ENCODE results near the gene SLC29A1.

The SLC29A1 gene

GRCh38 chr6:44216677-44217331 lies 6.6 kb upstream of the SLC29A1 start, which contains the start of gene MYMX:
Gene MYMX (plus strand): TSS chr6:44216926. CDS start chr6:44217472, 546 bp downstream.
- peak within 1 kb of the TSS; percentile 81 for H3K9ac ChIP-seq (ENCODE audit: low read length)
- H3K27me3 ChIP-seq (replicated peaks; ENCODE audit: control insufficient read depth, insufficient read depth, low read length), result no peaks in the 10 kb centered on the region
- H3K9me3 ChIP-seq (ENCODE audit: control insufficient read depth, low read length), result no peaks in the 10 kb centered on the region
- no peak for DNase-seq (ENCODE audit: low read depth)
- H3K4me1 ChIP-seq (ENCODE audit: control insufficient read depth, insufficient read depth, low read length), result peaks cover 40% of the 10 kb centered on the region
- no peaks in the 10 kb centered on the region for H3K36me3 ChIP-seq (ENCODE audit: control insufficient read depth, insufficient read depth, low read length, severe bottlenecking)
- peak within 1 kb of the TSS; percentile 26 for H3K4me3 ChIP-seq (ENCODE audit: low read length)

DNA sequence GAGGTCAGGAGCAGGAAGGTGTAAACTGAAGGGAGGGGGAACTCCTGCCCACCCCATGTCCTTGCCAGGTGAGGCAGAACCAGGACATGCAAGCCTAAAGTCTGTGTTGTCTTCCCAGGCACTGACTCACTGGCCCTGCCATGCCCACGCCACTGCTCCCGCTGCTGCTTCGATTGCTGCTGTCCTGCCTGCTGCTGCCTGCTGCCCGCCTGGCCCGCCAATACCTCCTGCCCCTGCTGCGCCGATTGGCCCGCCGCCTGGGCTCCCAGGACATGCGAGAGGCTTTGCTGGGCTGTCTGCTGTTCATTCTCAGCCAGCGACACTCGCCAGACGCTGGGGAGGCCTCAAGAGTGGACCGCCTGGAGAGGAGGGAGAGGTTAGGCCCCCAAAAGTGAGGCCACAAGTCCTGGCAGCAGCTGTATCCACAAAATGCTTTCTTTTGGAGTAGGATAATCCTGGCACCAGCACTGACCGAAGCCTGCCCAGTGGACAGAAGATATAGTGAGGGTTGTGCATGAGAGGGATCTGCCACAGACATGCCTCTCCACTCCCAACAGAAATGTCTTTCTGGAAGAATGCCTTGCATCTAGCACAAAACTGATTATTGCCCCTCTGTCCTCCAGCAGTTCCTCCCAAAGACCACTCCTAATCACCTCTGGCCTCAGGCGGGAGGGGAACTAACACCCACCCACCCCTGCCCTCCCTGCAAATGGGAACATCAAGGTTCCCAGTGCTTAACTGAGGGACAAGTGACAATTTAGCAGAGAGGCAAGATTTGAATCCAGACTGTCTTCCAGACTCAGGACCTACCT lies 5.9 kb upstream of the SLC29A1 start:
- H3K36me3 ChIP-seq (ENCODE audit: control insufficient read depth, insufficient read depth, low read length, severe bottlenecking), result no peaks in the 10 kb centered on the region
- peak overlapping the region; percentile 81 for H3K9ac ChIP-seq (ENCODE audit: low read length)
- no peaks in the 10 kb centered on the region for H3K27me3 ChIP-seq (replicated peaks; ENCODE audit: control insufficient read depth, insufficient read depth, low read length)
- no peaks in the 10 kb centered on the region for H3K9me3 ChIP-seq (ENCODE audit: control insufficient read depth, low read length)
- H3K4me1 ChIP-seq (ENCODE audit: control insufficient read depth, insufficient read depth, low read length), result peaks cover 41% of the 10 kb centered on the region
- peak overlapping the region; percentile 26 for H3K4me3 ChIP-seq (ENCODE audit: low read length)
- no peak for DNase-seq (ENCODE audit: low read depth)

- H3K36me3 ChIP-seq (ENCODE audit: control insufficient read depth, insufficient read depth, low read length, severe bottlenecking), result no peaks in the 10 kb centered on the region
- H3K27me3 ChIP-seq (replicated peaks; ENCODE audit: control insufficient read depth, insufficient read depth, low read length), result no peaks in the 10 kb centered on the region
- H3K9ac ChIP-seq (ENCODE audit: low read length), result peak overlapping the region; percentile 81
- peak; percentile 83 for DNase-seq (ENCODE audit: low read depth)
- peak overlapping the region; percentile 79 for H3K4me3 ChIP-seq (ENCODE audit: low read length)
- H3K4me1 ChIP-seq (ENCODE audit: control insufficient read depth, insufficient read depth, low read length), result peaks cover 49% of the 10 kb centered on the region
- H3K9me3 ChIP-seq (ENCODE audit: control insufficient read depth, low read length), result no peaks in the 10 kb centered on the region
Observed at GRCh38 chr6:44219053-44219814, 4.2 kb upstream of the SLC29A1 start.

- Histone ChIP-seq H3K4me3 (ENCODE audit: low read length) (peak overlapping the region; percentile 79), H3K4me1 (ENCODE audit: control insufficient read depth, insufficient read depth, low read length) (peaks cover 57% of the 10 kb centered on the region)
Observed at GRCh38 chr6:44219815-44220784, 3.3 kb upstream of the SLC29A1 start.

DNA sequence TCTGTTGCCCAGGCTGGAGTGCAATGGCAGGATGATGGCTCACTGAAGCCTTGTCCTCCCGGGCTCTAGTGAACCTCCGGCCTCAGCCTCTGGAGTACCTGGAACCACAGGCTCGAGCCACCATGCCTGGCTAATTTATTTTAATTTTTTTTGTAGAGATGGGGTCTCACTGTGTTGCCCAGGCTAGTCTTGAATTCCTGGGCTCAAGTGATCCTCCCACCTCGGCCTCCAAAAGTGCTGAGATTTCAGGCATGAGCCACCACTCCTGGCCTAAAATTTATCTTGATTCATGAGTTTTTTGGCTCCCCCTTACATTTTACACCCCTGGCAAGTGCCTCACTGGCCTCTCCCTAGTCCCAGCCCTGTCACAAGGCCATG lies 2.5 kb upstream of the SLC29A1 start:
- Histone ChIP-seq H3K9ac (ENCODE audit: low read length) (peak overlapping the region; percentile 36), H3K4me3 (ENCODE audit: low read length) (no peak overlapping the region), H3K4me1 (ENCODE audit: control insufficient read depth, insufficient read depth, low read length) (peaks cover 63% of the 10 kb centered on the region), H3K27me3 (replicated peaks; ENCODE audit: control insufficient read depth, insufficient read depth, low read length) (no peaks in the 10 kb centered on the region), H3K36me3 (ENCODE audit: control insufficient read depth, insufficient read depth, low read length, severe bottlenecking) (no peaks in the 10 kb centered on the region), H3K9me3 (ENCODE audit: control insufficient read depth, low read length) (no peaks in the 10 kb centered on the region)
- no peak for DNase-seq (ENCODE audit: low read depth)

More at GRCh38 chr6:44219815-44220784, 3.3 kb upstream of the SLC29A1 start:
- no peaks in the 10 kb centered on the region for H3K27me3 ChIP-seq (replicated peaks; ENCODE audit: control insufficient read depth, insufficient read depth, low read length)
- no peaks in the 10 kb centered on the region for H3K36me3 ChIP-seq (ENCODE audit: control insufficient read depth, insufficient read depth, low read length, severe bottlenecking)
- no peaks in the 10 kb centered on the region for H3K9me3 ChIP-seq (ENCODE audit: control insufficient read depth, low read length)
- DNase-seq (ENCODE audit: low read depth), result no peak
- peak overlapping the region; percentile 74 for H3K9ac ChIP-seq (ENCODE audit: low read length)

DNA sequence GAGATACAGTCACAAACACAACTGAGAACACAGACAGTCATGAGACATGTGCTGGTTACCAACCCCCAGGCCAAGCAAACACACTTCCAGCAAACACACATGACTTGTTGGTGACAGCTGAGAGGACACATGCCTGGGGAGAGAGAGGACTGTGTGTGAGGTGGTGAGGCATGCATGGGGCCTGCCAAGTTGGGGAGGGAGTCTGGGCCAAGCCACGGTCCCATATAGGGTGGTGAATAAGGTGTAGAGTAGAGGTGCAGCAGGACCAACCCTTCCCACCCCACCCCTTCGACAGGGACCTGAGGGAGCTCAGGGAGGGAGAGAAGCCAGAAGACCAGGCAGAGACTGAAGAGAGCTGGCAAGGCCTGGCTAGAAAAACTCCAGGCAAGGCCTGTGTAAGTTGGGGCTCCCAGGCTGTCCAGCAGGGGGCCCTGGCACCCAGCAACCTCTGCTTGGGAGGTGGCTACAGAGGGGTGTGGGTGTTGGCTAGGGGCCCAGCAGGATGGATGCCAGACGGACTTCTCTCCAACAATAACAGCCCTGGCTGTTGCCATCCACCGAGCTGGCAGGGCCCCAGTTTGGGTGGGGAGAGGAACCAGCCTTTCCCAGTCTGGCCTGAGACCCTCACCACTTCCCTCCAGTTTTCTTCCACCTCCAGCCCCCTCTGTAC lies 2.0 kb upstream of the SLC29A1 start:
- no peaks in the 10 kb centered on the region for H3K36me3 ChIP-seq (ENCODE audit: control insufficient read depth, insufficient read depth, low read length, severe bottlenecking)
- peaks cover 69% of the 10 kb centered on the region for H3K4me1 ChIP-seq (ENCODE audit: control insufficient read depth, insufficient read depth, low read length)
- peak overlapping the region; percentile 68 for H3K4me3 ChIP-seq (ENCODE audit: low read length)
- peak overlapping the region; percentile 60 for H3K9ac ChIP-seq (ENCODE audit: low read length)
- no peaks in the 10 kb centered on the region for H3K27me3 ChIP-seq (replicated peaks; ENCODE audit: control insufficient read depth, insufficient read depth, low read length)
- peak; percentile 84 for DNase-seq (ENCODE audit: low read depth)
- H3K9me3 ChIP-seq (ENCODE audit: control insufficient read depth, low read length), result no peaks in the 10 kb centered on the region

GRCh38 chr6:44221961-44222335 lies 1.4 kb upstream of the SLC29A1 start:
- Histone ChIP-seq H3K4me1 (ENCODE audit: control insufficient read depth, insufficient read depth, low read length) (peaks cover 69% of the 10 kb centered on the region), H3K9ac (ENCODE audit: low read length) (peak overlapping the region; percentile 60), H3K4me3 (ENCODE audit: low read length) (peak overlapping the region; percentile 80), H3K9me3 (ENCODE audit: control insufficient read depth, low read length) (no peaks in the 10 kb centered on the region), H3K36me3 (ENCODE audit: control insufficient read depth, insufficient read depth, low read length, severe bottlenecking) (no peaks in the 10 kb centered on the region), H3K27me3 (replicated peaks; ENCODE audit: control insufficient read depth, insufficient read depth, low read length) (no peaks in the 10 kb centered on the region)
- DNase-seq (ENCODE audit: low read depth), result no peak

DNA sequence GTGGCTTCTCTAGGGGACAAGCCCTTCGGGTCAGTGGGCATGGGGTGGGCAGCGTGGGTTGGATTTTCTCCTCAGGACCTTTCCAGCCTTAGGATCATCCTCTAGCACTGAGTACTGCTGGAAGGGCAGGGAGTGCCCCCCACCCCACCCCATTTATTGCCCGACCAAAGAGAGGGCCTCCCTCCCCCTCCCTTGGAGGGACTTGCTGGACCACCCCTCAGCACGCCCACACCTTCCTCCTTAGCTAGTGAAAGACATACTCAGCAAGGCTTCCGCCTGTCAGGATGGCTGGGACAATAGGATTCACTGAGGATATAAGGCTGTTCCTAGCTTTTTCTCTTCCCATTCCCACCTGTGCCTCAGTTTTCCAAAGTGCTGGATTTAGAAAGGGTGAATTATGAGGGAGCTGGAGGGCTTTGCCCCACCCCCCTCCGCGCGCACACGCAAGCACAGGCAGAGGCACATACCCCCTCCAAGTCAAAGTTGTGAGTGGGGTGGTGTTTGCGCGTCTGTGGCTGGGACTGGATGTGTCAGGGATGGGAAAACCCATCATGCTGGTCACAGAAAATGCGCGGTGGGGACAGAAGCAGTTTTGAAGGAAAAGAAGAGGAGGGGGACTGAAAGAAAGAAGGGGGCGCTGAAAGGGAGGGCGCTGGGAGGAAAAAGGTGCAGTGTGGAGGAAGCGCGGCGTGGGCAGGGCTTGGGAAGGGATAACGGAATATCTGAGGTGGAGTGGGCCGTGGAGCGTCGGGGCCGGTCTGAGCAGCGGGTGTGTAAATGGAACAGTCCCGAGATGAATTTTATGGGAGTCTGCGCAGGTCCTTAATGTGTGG lies 693 bp upstream of the SLC29A1 start:
- Histone ChIP-seq H3K4me1 (ENCODE audit: control insufficient read depth, insufficient read depth, low read length) (peaks cover 69% of the 10 kb centered on the region), H3K36me3 (ENCODE audit: control insufficient read depth, insufficient read depth, low read length, severe bottlenecking) (no peaks in the 10 kb centered on the region), H3K9me3 (ENCODE audit: control insufficient read depth, low read length) (no peaks in the 10 kb centered on the region), H3K9ac (ENCODE audit: low read length) (peak overlapping the region; percentile 68), H3K27me3 (replicated peaks; ENCODE audit: control insufficient read depth, insufficient read depth, low read length) (no peaks in the 10 kb centered on the region), H3K4me3 (ENCODE audit: low read length) (peak overlapping the region; percentile 80)
- DNase-seq (ENCODE audit: low read depth), result no peak

- H3K4me1 ChIP-seq (ENCODE audit: control insufficient read depth, insufficient read depth, low read length), result peaks cover 70% of the 10 kb centered on the region
- peak overlapping the region; percentile 63 for H3K9ac ChIP-seq (ENCODE audit: low read length)
- no peaks in the 10 kb centered on the region for H3K36me3 ChIP-seq (ENCODE audit: control insufficient read depth, insufficient read depth, low read length, severe bottlenecking)
- peak overlapping the region; percentile 77 for H3K4me3 ChIP-seq (ENCODE audit: low read length)
- no peaks in the 10 kb centered on the region for H3K27me3 ChIP-seq (replicated peaks; ENCODE audit: control insufficient read depth, insufficient read depth, low read length)
- peak; percentile 26 for DNase-seq (ENCODE audit: low read depth)
- H3K9me3 ChIP-seq (ENCODE audit: control insufficient read depth, low read length), result no peaks in the 10 kb centered on the region
Observed at GRCh38 chr6:44224029-44224964, 902 bp downstream of the SLC29A1 start.

Data from adipocyte (in vitro differentiated cells).